Cardiac muscle cell (in vitro differentiated cells and primary cell): ENCODE measurements around the gene KCTD21. TPM values are rescaled to one million over a fixed set of nuclear protein-coding genes. Genes with fewer than 3 reads are reported as not detected.

ENCODE experiments used
- DNase-seq, 2 donors: peaks; one replicate each; pipeline versions ENCODE4 v3.0.0 to v3.0.0-alpha.2; 2010 to 2017; ENCODE audit warnings: low read depth in 1 of 2, low spot score in 1 of 2
- H3K27ac ChIP-seq: fragments of 200-600 bp; sonication (generic); 2 replicates; pipeline ENCODE4 v1.5.1; 2016
- H3K27me3 ChIP-seq: fragments of 200-600 bp; sonication (generic); 2 replicates; pipeline ENCODE4 v1.6.0; 2016; ENCODE audit warnings: control low read depth
- H3K36me3 ChIP-seq: fragments of 200-600 bp; sonication (generic); 2 replicates; pipeline ENCODE4 v1.5.1; 2016; ENCODE audit warnings: control low read depth
- H3K4me1 ChIP-seq: fragments of 200-600 bp; sonication (generic); 2 replicates; pipeline ENCODE4 v1.8.1; 2017; ENCODE audit warnings: low read depth, mild to moderate bottlenecking, mixed run types
- H3K4me3 ChIP-seq: fragments of 200-600 bp; sonication (generic); 2 replicates; pipeline ENCODE4 v1.5.1; 2016; ENCODE audit warnings: mild to moderate bottlenecking
- H3K9me3 ChIP-seq: fragments of 200-600 bp; sonication (generic); 2 replicates; pipeline ENCODE4 v1.5.1; 2017; ENCODE audit warnings: low read depth, mild to moderate bottlenecking, control low read depth
- CTCF ChIP-seq: IDR thresholded peaks from 2 replicates; pipeline ENCODE4 v1.5.1; 2012; ENCODE audit warnings: low read depth, mild to moderate bottlenecking, low read length
- polyA plus RNA-seq: library from polyadenylated mRNA; unstranded; fragments of >200 nt; fragmentation: Nextera tagmentation; extraction: Ambion mirVana; gene quantifications from 2 replicates; pipeline ENCODE4 v1.2.1, GENCODE V29; 2016
- total RNA-seq: library from RNA; depleted of rRNA; stranded (reverse); fragments of >200 nt; gene quantifications from 2 replicates; pipeline ENCODE4 v1.2.3, GENCODE V29; 2016

The KCTD21 gene
- total and polyA plus RNA-seq, 2 experiments from 2014 or later = 5.8 to 8.6 TPM

- TF ChIP-seq CTCF = no peak
- Histone ChIP-seq H3K27ac (peak overlapping the region; percentile 5), H3K27me3 (no peaks in the 10 kb centered on the region), H3K9me3 (no peaks in the 10 kb centered on the region), H3K36me3 (no peaks in the 10 kb centered on the region), H3K4me1 (peaks cover 9% of the 10 kb centered on the region), H3K4me3 (no peak overlapping the region)
- peak in 1 of 2 donors; percentile 26 for DNase-seq
These were observed 41.9 kb upstream of the KCTD21 start for GRCh38 chr11:78230161-78230877.

GRCh38 chr11:78229106-78229505 lies 40.7 kb upstream of the KCTD21 start:
- Histone ChIP-seq H3K4me1 (peaks cover 9% of the 10 kb centered on the region), H3K9me3 (no peaks in the 10 kb centered on the region), H3K27me3 (no peaks in the 10 kb centered on the region), H3K27ac (no peak overlapping the region), H3K4me3 (no peak overlapping the region), H3K36me3 (peaks cover 6% of the 10 kb centered on the region)
- TF ChIP-seq CTCF = no peak
- no peak for DNase-seq

GRCh38 chr11:78228467-78228866 lies 40.0 kb upstream of the KCTD21 start:
- TF ChIP-seq CTCF = peak; percentile 67
- Histone ChIP-seq H3K4me1 (peaks cover 9% of the 10 kb centered on the region), H3K4me3 (no peak overlapping the region), H3K36me3 (peaks cover 6% of the 10 kb centered on the region), H3K27ac (no peak overlapping the region), H3K9me3 (no peaks in the 10 kb centered on the region), H3K27me3 (no peaks in the 10 kb centered on the region)
- peak; percentile 66 to 74 for DNase-seq

GRCh38 chr11:78227921-78228320 lies 39.5 kb upstream of the KCTD21 start:
- Histone ChIP-seq H3K27me3 (no peaks in the 10 kb centered on the region), H3K4me3 (no peak overlapping the region), H3K36me3 (peaks cover 6% of the 10 kb centered on the region), H3K27ac (no peak overlapping the region), H3K4me1 (peaks cover 9% of the 10 kb centered on the region), H3K9me3 (no peaks in the 10 kb centered on the region)
- no peak for DNase-seq
- no peak for TF ChIP-seq CTCF

GRCh38 chr11:78226684-78227680 lies 38.6 kb upstream of the KCTD21 start:
- H3K4me3 ChIP-seq = no peak overlapping the region
- no peaks in the 10 kb centered on the region for H3K27me3 ChIP-seq
- no peak for DNase-seq
- TF ChIP-seq CTCF = no peak
- H3K4me1 ChIP-seq = peaks cover 4% of the 10 kb centered on the region
- H3K27ac ChIP-seq = no peak overlapping the region
- H3K36me3 ChIP-seq = peaks cover 6% of the 10 kb centered on the region
- H3K9me3 ChIP-seq = no peaks in the 10 kb centered on the region
